Activated T-cell treated with anti-CD3 and anti-CD28 coated beads, Interleukin-2, amount 50 U/mL, for 48 hours (primary cell): ENCODE data around the gene TXNDC8.
"Not testable (repeated sequence)": the region's sequence is repeated elsewhere in the genome, so short reads cannot be mapped to it uniquely, and the experiment has no call there.

ENCODE experiments used
- DNase-seq, 2 experiments: peaks; one replicate each; pipeline ENCODE4 v3.0.0-alpha.2; 2020

TXNDC8 gene

GRCh38 chr9:110323818-110324217, 13.8 kb downstream of the TXNDC8 start:
- no peak for DNase-seq

GRCh38 chr9:110320651-110321445, 16.8 kb downstream of the TXNDC8 start:
- DNase-seq, result no peak

- DNase-seq, result no peak
These were observed 17.7 kb downstream of the TXNDC8 start for GRCh38 chr9:110319781-110320492.

- DNase-seq, result no peak
These were observed 19.8 kb downstream of the TXNDC8 start for GRCh38 chr9:110317911-110318310.

GRCh38 chr9:110316261-110317075, 21.2 kb downstream of the TXNDC8 start:
- DNase-seq, result no peak

- DNase-seq, result not testable (repeated sequence)
These were observed 25.7 kb downstream of the TXNDC8 start for GRCh38 chr9:110311978-110312377.

GRCh38 chr9:110309681-110310080, 28.0 kb downstream of the TXNDC8 start:
- DNase-seq, result no peak

GRCh38 chr9:110308633-110309038, 29.0 kb downstream of the TXNDC8 start:
- DNase-seq, result no peak

GRCh38 chr9:110307191-110307590, 30.5 kb downstream of the TXNDC8 start:
- no peak for DNase-seq

- no peak for DNase-seq
These were observed 34.5 kb downstream of the TXNDC8 start for GRCh38 chr9:110303133-110303532.

- no peak for DNase-seq
These were observed 39.5 kb downstream of the TXNDC8 start for GRCh38 chr9:110298043-110298605.

GRCh38 chr9:110293248-110293647, 44.4 kb downstream of the TXNDC8 start:
- DNase-seq, result no peak

GRCh38 chr9:110291921-110292557, 45.6 kb downstream of the TXNDC8 start:
- DNase-seq, result no peak

- DNase-seq, result no peak
These were observed 47.7 kb downstream of the TXNDC8 start for GRCh38 chr9:110290001-110290400.

GRCh38 chr9:110288503-110288902, 49.2 kb downstream of the TXNDC8 start:
- DNase-seq, result no peak

GRCh38 chr9:110287289-110287680, 50.4 kb downstream of the TXNDC8 start:
- no peak for DNase-seq

- DNase-seq, result no peak
These were observed 53.3 kb downstream of the TXNDC8 start for GRCh38 chr9:110284211-110284844.

GRCh38 chr9:110283751-110284150, 53.9 kb downstream of the TXNDC8 start:
- no peak for DNase-seq

- DNase-seq, result no peak
These were observed 55.0 kb downstream of the TXNDC8 start for GRCh38 chr9:110282739-110283081.

- DNase-seq, result no peak
These were observed 55.5 kb downstream of the TXNDC8 start for GRCh38 chr9:110282018-110282738.

- no peak for DNase-seq
These were observed 59.5 kb downstream of the TXNDC8 start for GRCh38 chr9:110278080-110278707.
